GM19452 (cell line): ENCODE results near the gene INPP1.

Source experiments
- ATAC-seq: cut with Tn5 transposase; IDR thresholded peaks from one replicate; pipeline ENCODE4 v1.9.1; 2021; ENCODE audit not compliant: unreplicated experiment

Gene INPP1

DNA sequence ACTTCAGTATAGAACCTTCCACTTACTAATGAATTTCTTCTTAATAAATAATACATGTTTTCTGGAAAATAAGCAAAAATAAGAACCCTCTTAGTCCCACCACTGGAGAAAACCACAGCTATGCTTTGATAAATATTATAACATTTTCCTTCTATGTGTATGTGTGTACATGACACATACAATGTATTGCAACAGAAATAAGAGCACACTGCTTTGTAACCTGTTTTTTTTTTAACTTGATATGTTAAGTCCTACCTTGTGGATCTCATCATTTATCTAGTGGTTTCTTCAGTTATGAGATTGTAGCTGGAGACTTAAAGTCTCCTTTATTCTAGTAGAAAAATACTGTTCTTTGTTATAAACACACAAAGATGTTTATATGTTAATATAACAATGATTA, 17.2 kb downstream of the INPP1 start:
- no peak for ATAC-seq

DNA sequence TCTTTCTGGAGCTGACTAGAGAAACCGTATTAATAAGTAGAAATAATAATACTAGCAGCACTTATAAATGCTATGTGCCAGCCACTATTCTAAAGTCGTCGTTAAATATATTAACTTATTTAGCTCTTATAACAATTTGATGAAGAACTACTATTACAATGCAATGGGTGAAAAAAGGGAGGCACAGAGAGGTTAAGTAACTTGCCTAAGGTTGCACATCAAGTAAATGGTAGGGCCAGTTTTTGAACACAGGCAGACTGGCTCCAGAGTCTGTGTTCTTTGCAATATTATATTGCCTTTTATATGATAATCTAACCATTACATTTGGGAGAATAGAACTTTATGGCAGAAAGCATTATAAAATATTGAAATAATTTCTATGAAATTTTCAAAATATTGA, 17.6 kb downstream of the INPP1 start:
- no peak for ATAC-seq

DNA sequence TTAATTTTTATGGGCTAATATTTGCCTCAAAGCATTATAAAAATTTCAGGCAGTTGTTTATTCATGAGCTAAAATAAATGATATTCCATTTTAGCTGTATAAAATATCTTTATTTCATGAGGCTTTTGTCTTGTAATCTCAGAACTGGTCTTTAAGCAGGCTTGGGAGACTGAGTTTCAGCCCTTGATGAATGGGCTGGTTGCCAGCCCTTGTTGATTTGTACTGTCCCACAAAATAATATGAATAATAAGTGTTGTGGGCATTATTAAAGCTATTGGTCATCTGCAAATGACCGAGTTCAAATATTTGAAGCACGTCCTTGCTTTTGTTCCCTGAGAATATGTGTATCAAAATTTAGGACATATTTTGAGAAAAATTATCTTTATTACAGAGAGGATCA, 18.2 kb downstream of the INPP1 start:
- no peak for ATAC-seq

DNA sequence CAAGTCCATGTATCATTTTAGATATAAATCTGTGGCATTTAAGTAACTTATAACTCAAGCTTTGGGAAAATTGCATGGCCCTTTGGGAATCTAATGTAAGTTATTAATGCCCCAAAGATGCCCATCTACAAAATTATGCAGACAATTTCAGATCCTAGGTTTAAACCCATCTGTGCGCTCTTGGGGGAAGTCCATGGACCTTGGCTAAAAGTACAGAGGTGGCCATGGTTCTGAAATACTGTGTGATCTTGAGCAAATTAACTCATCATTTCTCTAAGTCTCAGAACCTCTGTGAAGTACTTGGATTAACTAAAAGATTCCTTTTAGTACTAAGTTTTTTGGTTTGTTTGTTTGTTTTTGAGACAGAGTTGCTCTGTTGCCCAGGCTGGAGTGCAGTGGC, 19.5 kb downstream of the INPP1 start:
- no peak for ATAC-seq

DNA sequence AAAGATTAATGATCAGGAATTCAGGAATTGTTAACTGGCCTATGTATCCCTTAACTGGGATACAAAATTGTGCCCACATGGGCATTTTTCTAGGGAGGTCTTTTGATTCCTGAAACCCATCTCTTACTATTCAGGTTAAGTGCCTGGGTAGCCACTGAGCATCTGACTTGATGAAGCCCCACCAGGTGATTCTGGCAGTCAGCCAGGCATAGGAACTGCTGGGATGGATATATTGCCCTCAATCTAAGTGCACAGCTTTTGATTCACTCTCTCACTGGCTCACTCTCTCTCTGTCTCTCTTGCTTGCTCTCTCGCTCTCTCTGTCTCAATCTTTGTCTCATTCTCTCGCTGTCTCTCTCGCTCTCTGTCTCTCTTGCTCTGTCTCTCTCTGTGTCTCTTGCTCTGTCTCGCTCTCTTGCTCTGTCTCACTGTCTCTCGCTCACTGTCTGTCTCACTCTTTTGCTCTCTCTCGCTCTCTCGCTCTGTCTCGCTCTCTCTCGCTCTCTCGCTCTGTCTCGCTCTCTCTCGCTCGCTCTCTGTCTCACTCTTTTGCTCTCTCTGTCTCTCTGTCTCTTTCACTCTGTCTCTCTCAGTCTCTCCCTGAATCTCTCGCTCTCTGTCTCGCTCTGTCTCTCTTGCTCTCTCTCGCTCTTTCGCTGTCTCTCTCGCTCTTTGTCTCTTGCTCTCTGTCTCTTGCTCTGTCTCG, 22.3 kb downstream of the INPP1 start:
- no peak for ATAC-seq

DNA sequence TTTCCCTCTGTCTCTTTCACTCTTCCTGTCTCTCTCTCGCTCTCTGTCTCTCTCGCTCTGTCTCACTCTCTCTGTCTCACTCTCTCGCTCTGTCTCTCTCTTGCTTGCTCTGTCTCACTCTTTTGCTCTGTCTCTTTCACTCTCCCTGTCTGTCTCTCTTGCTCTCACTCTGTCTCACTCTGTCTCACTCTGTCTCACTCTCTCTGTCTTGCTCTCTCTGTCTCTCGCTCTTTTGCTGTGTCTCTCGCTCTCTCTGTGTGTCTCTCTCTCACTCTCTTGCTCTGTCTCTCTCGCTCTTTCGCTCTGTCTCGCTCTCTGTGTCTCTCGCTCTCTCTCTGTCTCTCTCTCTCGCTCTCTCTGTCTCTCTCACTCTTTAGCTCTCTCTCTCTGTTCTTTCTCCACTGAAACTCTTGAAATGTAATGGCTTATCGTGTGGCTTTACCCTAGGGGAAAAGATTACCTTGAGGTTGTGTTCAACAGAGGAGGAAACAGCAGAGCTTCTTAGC, 22.9 kb downstream of the INPP1 start:
- no peak for ATAC-seq

DNA sequence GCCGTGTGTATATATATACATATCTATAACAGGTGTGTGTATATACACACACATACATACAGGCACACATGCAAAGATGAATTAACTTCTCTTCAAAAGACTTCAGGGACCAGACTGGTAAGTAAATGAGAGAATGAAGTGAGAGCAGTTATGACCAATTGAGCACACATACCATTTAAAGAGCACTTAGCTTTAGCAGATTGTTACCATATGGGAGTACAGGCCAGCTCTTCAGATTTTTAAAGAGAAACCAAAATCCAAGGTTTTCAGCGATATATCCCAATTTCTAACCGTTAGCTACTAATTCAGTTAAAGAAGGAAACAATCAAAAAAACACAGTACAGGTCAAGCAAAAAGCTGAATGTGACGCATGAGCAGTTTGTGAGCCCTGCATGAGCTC, 23.7 kb downstream of the INPP1 start:
- ATAC-seq, result no peak

DNA sequence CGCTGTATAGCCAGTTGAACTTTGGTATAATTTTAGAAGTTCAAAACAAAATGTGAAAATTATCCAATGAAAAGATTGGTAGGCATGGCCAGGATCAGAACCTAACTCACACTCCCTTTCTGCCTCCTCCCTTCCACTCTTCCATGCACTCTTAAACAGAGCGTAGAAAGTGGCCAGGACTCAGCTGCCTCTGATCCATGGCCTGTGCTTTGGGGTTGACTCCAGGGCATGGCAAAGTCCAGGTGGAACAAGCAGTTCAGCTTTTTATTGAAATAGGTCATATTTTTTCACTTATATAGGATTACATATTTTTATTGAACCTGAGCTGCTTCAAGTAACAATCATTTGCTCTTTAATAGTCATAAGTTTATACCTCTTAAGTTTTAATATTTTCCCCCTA, 26.2 kb downstream of the INPP1 start:
- no peak for ATAC-seq

DNA sequence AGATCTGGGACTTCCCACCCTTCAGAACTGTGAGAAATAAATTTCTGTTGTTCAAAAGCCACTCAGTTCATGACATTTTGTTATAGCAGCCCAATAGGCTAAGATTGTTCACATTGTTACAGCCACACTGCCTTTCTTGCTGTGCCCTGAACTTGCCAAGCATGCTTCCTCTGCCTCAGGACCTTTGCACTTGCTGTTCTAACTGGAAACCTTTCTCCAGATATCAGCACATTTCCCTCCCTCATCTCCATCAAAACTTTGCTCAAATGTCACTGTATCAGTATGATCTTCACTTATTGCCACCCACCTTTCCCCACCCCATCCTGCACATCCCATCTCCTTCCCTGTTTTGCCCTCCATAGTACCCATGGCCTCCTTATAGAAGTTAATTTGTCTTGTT, 32.7 kb downstream of the INPP1 start:
- no peak for ATAC-seq

DNA sequence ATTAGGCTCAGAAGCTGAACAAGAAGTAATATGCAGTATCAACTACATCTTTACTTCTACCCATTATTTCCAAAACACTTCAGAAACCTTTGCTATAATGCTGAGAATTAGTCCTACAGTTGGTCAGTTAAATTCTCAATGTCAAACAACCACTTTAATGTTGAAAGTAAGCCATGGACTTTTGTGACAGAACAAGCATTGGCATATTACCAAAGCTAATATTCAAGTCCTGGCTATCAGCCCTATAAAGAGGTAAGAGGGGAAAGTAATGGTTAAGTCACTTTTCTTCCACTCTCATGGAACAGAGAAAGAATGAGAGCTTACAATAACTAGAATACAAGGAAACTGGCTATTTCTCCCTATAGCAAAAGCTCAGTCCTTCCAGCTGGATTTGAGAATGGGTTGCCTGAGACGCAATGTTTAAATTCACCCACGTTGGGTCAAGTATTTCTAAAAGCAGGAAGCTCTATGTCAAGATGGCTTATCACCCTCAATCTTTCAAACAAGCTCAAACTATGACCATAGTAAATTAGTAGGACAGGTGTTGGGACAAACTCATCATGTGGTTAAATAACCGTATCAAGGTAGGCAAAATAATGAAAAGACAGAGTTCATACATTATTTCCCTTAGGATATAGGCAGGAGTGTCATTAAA, 33.3 kb downstream of the INPP1 start:
- no peak for ATAC-seq

DNA sequence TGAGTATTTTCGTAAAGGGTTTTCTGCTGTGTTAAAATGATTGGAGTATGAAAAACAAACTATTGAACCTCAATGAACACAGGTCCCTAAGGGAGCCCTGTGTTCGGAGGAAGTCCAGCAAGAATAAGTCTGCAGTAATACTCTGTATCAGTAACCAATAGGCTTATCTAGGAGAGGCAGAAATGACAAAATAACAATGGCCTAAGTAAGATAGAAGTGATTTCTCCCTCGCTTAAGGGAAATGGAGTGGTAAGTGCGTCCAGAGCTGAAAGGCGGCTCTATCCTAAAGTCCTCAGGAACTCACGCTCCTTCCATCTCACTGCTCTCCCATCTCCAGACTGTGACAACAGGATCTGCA, 35.5 kb downstream of the INPP1 start:
- no peak for ATAC-seq

DNA sequence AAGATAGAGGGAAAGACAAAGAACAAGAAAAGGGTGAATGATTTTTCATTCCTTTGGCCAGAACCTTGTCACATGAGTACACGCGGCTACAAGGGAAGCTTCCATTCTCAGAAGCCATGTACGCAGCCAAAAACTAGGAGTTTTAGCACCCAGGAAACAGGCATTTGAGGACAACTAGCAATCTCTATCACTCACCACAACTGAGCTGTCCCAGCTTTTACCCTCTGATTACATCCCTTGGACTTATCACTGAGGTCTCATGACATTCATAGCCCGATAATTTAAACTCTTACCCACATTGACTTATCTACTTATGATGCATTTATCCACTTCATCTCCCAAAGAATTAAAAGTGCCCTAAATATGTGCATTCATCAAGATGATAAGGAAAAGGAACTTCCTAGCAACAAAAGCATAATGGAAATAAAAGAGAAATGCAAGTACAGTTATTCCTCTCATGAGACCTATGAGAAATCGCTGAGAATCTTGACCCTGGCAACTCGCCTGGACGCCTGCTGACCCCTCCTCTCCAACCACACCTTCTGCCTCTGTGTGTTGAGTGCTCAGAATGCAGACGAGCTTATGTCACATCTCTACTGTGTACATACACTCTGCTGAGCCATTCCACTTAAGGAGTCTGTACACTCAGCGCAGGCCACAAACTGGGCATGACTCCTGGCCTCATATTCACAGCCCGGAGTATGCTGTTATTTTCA, 36.0 kb downstream of the INPP1 start:
- ATAC-seq, result no peak

DNA sequence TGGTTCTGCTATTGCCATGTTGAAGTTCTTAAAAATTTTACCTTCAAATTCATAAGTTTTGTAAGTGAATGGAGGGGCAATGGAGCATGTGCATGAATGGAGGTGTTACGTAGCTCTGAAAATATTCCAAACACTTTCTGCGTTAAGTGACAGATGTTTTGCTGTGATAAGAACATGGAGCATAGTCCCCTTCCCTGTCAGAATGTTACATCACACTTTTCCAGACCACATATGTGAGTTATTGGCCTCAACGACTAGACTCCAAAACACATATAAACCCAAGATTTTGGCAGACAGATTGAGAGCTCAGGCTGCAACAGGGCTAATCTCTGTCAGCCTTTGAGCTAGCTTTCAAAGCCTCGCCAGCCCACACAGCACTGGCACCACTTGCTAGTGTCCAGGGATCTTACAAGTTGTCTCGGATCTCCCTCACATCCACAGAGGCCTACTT, 37.6 kb downstream of the INPP1 start:
- no peak for ATAC-seq

DNA sequence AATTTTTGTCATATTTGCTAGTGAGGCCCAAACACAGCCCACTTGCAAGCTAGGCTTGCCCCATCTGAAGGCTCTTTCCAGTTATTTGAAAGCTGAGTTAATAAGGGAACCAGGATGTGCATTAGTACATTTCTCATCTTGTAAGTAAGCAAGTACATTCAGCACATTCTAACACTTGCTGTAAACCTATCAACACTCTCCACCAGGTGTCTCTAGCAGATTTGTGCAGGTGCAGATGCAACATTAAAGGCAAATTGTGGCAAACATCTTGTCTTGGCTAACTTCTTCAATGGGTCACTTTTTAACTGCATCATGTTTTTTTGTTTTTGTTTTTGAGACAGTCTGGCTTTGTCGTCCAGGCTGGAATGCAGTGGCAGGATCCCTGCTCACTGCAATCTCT, 39.5 kb downstream of the INPP1 start:
- peak; percentile 80 for ATAC-seq

DNA sequence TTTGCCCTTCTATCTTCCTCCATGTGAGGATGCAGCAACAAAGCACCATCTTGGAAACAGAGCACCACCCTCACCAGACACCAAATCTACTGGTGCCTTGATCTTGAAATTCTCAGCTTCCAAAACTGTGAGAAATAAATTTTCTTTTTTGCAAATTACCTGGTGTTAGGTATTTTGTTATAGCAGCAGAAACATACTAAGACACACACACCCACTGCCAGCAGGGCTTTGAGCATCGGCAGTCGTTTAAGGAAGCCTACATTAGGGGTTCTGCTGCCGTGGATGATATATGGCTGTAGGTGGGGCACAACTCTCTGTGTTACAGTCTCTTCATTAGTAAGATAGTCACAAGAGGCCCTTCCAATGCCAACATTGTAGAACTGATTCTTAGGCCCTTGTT, 44.0 kb downstream of the INPP1 start:
- no peak for ATAC-seq

DNA sequence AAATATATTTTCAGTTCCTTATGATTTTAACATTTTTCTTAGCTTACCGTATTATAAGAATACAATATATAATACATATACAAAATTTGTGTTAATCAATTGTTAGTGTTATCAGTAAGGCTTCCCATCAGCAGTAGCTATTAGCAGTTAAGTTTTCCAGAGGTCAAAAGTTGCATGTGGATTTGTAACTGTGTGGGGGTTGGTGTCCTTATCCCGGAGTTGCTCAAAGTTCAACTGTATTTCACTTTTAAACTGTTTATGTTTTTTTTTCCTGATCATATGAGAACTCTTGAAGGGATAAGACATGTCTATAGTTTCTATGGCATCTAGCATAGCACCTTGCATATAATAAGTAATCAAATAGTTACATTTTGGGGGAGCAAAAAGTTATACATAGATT, 52.9 kb downstream of the INPP1 start:
- ATAC-seq, result no peak

DNA sequence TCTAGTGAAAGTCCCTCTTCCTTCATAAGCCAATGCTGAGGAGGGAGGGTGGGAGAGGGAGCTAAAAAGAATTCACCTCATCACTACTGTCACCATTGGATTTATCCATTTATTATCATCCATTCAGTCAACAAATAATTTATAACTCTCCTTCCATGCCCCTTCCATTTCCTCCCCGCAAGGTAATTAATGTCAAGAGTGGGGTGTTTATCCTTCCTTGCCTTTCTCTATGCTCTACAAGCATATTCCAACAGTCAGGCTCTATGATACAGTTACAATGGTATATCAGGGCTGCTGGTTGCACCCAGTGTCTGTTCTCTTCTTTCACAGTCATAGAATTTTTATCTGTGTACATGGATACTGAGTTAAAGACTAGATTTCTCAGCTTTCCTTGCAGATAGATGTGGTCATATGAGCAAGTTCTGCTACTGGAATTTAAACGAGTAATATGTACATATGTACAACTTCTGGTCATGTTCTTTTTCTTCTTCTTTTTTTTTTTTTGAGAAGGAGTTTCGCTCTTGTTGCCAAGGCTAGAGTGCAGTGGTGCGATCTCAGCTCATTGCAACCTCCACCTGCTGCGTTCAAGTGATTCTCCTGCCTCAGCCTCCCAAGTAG, 59.7 kb downstream of the INPP1 start:
- ATAC-seq, result no peak

DNA sequence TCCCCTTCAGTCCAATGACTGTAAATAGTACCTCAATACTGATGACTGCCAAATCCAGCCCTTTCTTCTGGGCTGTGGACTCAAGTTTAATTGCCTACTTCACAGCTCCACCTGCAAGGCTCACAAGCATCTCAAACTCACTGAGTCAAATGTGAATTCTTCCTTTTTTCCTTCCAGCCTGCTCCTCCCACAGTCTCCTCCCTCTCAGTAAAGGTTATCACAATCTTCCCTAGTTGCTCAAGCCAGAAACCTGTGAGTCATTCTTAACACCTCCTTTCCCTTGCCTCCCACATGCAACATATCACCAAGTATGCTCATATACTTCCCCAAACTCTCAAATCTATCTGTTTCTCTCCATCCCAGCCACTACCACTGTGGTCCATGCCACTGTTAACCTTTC, 61.1 kb downstream of the INPP1 start:
- no peak for ATAC-seq

DNA sequence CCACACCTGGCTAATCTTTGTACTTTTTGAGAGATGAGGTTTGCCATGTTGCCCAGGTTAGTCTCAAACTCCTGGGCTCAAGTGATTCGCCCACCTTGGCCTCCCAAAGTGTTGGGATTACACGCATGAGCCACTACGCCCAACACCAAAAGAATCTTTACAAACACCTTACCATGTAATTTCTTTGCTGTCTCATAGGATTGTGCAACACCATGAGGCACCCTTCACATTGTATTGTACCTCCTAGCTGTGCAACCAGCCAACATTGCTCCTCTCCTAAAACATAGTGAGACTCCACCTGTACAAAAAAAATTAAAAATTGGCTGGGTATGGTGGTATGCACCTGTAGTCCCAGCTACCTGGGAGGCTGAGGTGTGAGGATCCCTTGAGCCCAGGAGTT, 61.7 kb downstream of the INPP1 start:
- ATAC-seq, result no peak

DNA sequence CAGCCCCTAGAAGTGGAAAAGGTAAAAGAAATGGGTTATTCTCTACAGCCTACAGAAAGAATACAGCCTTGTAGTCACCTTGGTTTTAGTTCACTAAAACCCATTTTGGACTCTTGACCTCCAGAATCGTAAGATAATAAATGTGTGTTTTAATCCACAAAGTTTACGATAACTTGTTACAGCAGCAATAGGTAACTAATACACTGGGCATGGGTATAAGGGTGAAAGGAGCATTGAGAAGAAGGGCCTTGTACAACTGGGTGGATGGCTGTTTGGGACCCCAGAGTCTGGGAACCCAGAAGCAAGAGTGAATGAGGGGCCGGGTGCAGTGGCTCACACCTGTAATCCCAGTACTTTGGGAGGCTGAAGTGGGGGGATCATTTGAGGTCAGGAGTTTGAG, 62.6 kb downstream of the INPP1 start:
- no peak for ATAC-seq

DNA sequence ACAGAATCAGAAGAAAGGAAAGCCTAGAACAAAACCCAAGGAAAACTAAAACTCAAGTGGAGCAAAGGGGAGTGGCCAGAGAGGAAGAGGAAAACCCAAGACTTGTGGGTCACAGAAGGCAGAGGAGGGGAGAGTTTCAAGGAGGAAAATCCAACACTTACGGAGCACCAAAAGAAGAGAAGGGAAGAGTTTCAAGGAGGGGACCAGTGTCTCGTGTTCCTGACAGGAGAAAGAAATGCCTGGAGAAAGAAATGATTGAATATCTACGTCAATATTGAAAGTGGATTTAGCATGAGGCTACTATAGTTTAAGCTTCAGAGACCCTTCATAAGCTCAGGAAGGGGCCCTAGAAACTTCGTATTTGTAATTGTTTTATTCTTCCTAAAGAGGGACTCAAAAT, 63.4 kb downstream of the INPP1 start:
- ATAC-seq, result no peak

DNA sequence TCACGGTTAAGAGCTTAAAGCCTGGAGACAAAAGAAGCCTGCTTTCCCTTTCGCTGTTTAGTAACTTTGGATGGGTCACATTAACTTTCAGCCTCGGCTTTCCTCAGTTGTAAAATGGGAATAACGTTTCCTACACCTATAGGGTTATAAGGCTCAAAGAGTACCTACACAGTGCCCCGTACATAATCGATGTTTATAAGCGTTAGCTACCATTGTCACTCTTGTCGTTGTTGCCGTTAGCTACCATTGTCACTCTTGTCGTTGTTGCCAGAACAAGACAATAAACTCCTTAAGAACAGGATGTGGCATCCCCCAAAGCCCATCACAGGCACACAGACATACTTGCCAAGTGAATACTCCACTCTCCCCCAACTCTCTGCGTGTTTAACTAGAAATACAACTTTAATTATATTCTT, 63.9 kb downstream of the INPP1 start:
- no peak for ATAC-seq
